Lower lobe of right lung (tissue), 2 donors: ENCODE data around the gene OR51M1. TPM values are rescaled to one million over a fixed set of nuclear protein-coding genes. Genes with fewer than 3 reads are reported as not detected.
"Not testable (repeated sequence)": the region's sequence is repeated elsewhere in the genome, so short reads cannot be mapped to it uniquely, and the experiment has no call there.

Source experiments
- ATAC-seq, 2 donors: fragments of 200-7000 bp; cut with Tn5 transposase; one replicate each; pipeline ENCODE4 v1.9.1; 2020 to 2022; ENCODE audit warnings: mild to moderate bottlenecking in 2 of 2, moderate library complexity in 2 of 2
- DNase-seq: peaks from one replicate; pipeline ENCODE4 v3.0.0-alpha.2; 2020
- H3K27ac ChIP-seq: fragments of 200-600 bp; one replicate; pipeline ENCODE4 v1.8.0; 2022
- H3K27me3 ChIP-seq: fragments of 200-600 bp; one replicate; pipeline ENCODE4 v1.8.0; 2022; ENCODE audit warnings: low read depth
- H3K36me3 ChIP-seq: fragments of 200-600 bp; one replicate; pipeline ENCODE4 v1.8.0; 2022; ENCODE audit warnings: mild to moderate bottlenecking
- H3K4me1 ChIP-seq: fragments of 200-600 bp; one replicate; pipeline ENCODE4 v1.8.0; 2022
- H3K4me3 ChIP-seq: fragments of 200-600 bp; one replicate; pipeline ENCODE4 v1.8.0; 2022; ENCODE audit warnings: mild to moderate bottlenecking
- H3K9me3 ChIP-seq: fragments of 200-600 bp; one replicate; pipeline ENCODE4 v1.8.0; 2022
- intact Hi-C: fragments of 100-400 bp; cut with DNase I; formaldehyde crosslinking; loops from one replicate; pipeline ENCODE4 v1.11.0; 2022
- total RNA-seq: library from RNA; stranded (reverse); fragmentation: NEBNext Ultra II Directional; extraction: Animal tissue kit (Norgen Biotek cat#: 25700); gene quantifications from one replicate; pipeline ENCODE4 v1.2.1, GENCODE V29; 2021
- TF ChIP-seq, protein P1 (sequence below): fragments of 200-600 bp; IDR thresholded peaks from one replicate; pipeline ENCODE4 v1.8.0; 2022; ENCODE audit warnings: antibody characterized with exemption, mild to moderate bottlenecking
- donor health status: DM: no; HTN: yes; CAD: no; lungs with severe emphysema.

The OR51M1 gene
- total RNA-seq, 1 donor from 2014 or later = not detected

DNA sequence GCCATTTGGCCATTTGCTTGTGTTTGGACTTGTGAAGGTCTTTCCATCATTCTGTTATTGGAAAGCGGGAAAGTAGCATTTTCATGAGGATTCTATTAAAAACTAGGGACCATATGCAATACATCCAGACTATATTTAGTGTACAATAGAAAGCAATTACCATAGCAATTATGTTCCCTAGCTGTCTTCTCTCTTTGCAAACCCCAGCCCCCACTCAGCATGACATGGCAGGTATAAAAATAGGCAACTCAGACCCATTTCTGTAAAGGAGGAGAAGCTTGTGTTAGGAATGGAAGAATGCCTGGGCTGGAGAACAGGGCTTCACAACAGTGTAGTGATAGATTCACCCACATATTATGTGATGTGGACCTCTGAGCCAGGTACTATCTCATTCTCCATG is 19.9 kb upstream of the OR51M1 start:
- H3K27me3 ChIP-seq = no peaks in the 10 kb centered on the region
- no peaks in the 10 kb centered on the region for H3K9me3 ChIP-seq
- TF ChIP-seq, protein P1, sequence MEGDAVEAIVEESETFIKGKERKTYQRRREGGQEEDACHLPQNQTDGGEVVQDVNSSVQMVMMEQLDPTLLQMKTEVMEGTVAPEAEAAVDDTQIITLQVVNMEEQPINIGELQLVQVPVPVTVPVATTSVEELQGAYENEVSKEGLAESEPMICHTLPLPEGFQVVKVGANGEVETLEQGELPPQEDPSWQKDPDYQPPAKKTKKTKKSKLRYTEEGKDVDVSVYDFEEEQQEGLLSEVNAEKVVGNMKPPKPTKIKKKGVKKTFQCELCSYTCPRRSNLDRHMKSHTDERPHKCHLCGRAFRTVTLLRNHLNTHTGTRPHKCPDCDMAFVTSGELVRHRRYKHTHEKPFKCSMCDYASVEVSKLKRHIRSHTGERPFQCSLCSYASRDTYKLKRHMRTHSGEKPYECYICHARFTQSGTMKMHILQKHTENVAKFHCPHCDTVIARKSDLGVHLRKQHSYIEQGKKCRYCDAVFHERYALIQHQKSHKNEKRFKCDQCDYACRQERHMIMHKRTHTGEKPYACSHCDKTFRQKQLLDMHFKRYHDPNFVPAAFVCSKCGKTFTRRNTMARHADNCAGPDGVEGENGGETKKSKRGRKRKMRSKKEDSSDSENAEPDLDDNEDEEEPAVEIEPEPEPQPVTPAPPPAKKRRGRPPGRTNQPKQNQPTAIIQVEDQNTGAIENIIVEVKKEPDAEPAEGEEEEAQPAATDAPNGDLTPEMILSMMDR = no peak
- H3K4me1 ChIP-seq = no peaks in the 10 kb centered on the region
- ATAC-seq (no peak), DNase-seq (no peak)
- intact Hi-C loops = no loop called here
- H3K36me3 ChIP-seq = no peaks in the 10 kb centered on the region
- no peak overlapping the region for H3K27ac ChIP-seq
- H3K4me3 ChIP-seq = no peak overlapping the region

DNA sequence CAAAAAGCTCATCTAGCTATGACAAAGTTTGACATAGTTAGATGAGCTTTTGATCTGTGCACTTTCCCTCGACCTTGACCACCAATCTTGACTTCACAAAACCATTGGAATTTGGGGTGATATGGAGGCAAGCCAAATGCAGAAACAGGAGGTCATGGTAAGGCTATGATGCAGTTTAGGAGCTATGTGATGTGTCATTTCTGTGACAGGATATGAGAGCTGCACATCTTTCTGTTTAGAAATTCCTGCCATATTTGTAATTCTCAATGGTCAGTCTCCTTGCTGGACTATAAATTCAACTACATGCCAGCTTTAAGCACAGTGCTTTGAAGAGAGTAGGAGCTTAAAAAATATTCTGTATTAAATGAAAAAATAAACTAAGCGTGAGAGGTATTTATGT is 19.4 kb upstream of the OR51M1 start:
- TF ChIP-seq, protein P1 = no peak
- intact Hi-C loops = no loop called here
- no peak for ATAC-seq
- H3K27me3 ChIP-seq = no peaks in the 10 kb centered on the region
- H3K4me1 ChIP-seq = no peaks in the 10 kb centered on the region
- no peak for DNase-seq
- no peaks in the 10 kb centered on the region for H3K36me3 ChIP-seq
- no peaks in the 10 kb centered on the region for H3K9me3 ChIP-seq
- H3K4me3 ChIP-seq = no peak overlapping the region
- no peak overlapping the region for H3K27ac ChIP-seq

DNA sequence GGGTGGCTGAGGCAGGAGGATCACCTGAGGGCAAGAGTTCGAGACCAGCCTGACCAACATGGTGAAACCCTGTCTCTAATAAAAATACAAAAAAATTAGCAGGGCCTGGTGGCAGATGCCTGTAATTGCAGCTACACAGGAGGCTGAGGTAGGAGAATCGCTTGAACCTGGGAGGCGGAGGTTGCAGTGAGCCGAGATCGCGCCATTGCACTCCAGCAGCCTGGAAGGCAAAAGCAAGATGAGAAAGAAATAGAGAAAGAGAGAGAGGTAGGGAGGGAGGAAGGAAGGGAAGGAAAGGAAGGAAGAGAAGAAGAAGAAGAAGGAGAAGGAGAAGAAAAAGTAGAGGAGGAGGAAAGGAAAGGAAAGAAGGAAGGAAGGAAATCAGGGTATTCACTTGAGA is 17.2 kb upstream of the OR51M1 start:
- H3K9me3 ChIP-seq, H3K4me1 ChIP-seq, H3K27me3 ChIP-seq, H3K27ac ChIP-seq, H3K36me3 ChIP-seq, DNase-seq, intact Hi-C loops, ATAC-seq, H3K4me3 ChIP-seq: not testable (repeated sequence)

DNA sequence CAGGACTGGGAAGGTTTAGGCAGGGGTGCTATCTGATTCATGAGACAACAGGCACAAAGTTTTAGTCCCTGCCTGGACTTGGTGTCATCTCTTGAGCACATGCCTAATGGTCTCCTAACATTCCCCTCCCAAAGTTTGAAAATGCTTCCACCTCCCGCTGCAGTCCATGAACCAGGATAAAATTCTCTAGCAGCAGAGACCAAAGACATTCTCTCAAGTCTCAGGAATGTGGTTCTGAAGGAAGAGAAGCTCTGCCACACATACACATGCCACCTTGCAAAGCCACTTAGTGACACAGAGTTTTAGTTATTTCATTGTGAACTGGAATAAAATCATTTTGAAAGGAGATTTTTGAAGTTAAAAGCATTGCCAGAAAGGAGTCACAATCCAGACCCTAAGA is 16.8 kb upstream of the OR51M1 start:
- intact Hi-C loops = no loop called here
- TF ChIP-seq, protein P1 = no peak
- ATAC-seq (no peak), DNase-seq (no peak)
- no peaks in the 10 kb centered on the region for H3K4me1 ChIP-seq
- H3K9me3 ChIP-seq = no peaks in the 10 kb centered on the region
- H3K27ac ChIP-seq = no peak overlapping the region
- no peak overlapping the region for H3K4me3 ChIP-seq
- H3K36me3 ChIP-seq = no peaks in the 10 kb centered on the region
- H3K27me3 ChIP-seq = no peaks in the 10 kb centered on the region

DNA sequence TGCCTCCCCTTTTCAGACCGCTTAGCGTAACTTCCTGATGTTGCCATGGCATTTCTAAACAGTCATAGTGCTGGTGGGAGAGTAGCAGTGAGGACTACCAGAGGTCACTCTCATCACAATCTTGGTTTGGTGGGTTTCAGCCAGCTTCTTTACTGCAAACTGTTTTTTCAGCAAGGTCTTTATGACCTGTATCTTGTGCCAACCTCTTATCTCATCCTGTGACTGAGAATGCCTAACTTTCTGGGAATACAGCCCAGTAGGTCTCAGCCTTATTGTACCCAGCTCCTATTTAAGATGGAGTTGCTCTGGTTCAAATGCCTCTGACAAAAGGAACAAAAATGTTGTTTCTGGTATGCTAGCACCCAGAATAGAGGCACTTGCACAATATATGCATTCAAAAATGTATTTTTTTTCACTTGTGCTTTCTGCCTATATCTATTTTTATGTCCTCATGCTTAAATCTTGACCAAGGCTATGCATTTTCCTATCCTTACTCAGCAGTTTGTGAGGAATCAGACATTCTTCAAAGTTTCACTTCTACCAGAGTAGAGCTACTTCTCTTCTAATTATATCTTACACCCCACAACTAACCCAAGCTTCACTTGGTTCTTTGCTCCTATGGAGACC is 16.1 kb upstream of the OR51M1 start:
- intact Hi-C loops = no loop called here
- ATAC-seq = no peak

DNA sequence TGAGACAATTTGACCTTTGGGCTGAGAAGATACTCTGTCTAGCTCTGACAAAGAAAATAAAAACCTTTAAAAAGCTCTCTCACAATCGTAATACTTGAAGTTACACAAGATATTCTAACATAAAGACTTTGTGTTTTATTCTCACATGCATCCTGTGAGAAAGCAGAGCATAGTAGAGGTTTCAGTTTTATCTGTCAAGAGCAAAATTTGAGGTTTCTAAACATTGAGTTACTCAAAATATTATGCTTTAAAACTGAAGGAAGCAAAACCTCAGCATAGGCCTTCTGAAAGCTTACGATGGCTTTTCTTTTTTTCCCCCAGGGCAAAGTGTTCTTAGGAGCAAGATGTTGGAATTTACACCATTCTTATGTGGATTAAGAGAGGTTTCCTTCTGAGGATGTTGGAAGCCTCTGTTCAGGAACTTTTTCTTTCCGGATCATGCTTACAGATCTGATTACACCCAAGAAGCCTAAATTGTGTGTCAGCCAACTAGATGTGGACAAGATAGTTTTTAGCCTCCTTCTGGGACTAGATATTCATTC is 15.0 kb upstream of the OR51M1 start:
- DNase-seq (no peak), ATAC-seq (no peak)
- Histone ChIP-seq H3K4me3 (no peak overlapping the region), H3K36me3 (no peaks in the 10 kb centered on the region), H3K27ac (no peak overlapping the region), H3K27me3 (no peaks in the 10 kb centered on the region), H3K4me1 (no peaks in the 10 kb centered on the region), H3K9me3 (no peaks in the 10 kb centered on the region)
- TF ChIP-seq, protein P1 = no peak
- intact Hi-C loops = no loop called here

More for the DNA sequence above, 16.1 kb upstream of the OR51M1 start:
- no peaks in the 10 kb centered on the region for H3K36me3 ChIP-seq
- no peaks in the 10 kb centered on the region for H3K9me3 ChIP-seq
- H3K4me3 ChIP-seq = no peak overlapping the region
- DNase-seq = no peak
- TF ChIP-seq, protein P1 = no peak
- H3K27ac ChIP-seq = no peak overlapping the region
- no peaks in the 10 kb centered on the region for H3K4me1 ChIP-seq
- no peaks in the 10 kb centered on the region for H3K27me3 ChIP-seq
